Gastroesophageal sphincter (tissue), 3 donors: ENCODE measurements around the gene REM2.

ENCODE experiments used
- EP300 ChIP-seq: sonication (generic); formaldehyde crosslinking; IDR thresholded peaks from one replicate; pipeline ENCODE4 v1.6.1; 2017; ENCODE audit warnings: antibody characterized with exemption, mild to moderate bottlenecking
- POLR2A ChIP-seq, 2 donors: fragments of 450-650 bp; IDR thresholded peaks; one replicate each; pipeline ENCODE4 v1.6.1; 2017; ENCODE audit warnings: antibody characterized with exemption in 2 of 2, mild to moderate bottlenecking in 2 of 2, moderate library complexity in 1 of 2
- POLR2AphosphoS5 ChIP-seq: sonication (generic); formaldehyde crosslinking; IDR thresholded peaks from one replicate; pipeline ENCODE4 v1.6.1; 2017; ENCODE audit warnings: antibody characterized with exemption
- TF ChIP-seq, protein P1 (sequence below), 4 experiments: fragments of 200-600 bp in 2 of 4; fragments of 450-650 bp in 2 of 4; sonication (generic) in 1 of 4; IDR thresholded peaks; one replicate each; pipeline ENCODE4 v1.5.1; 2017 to 2019; ENCODE audit warnings: antibody characterized with exemption in 4 of 4, mild to moderate bottlenecking in 2 of 4, moderate library complexity in 2 of 4

DNA sequence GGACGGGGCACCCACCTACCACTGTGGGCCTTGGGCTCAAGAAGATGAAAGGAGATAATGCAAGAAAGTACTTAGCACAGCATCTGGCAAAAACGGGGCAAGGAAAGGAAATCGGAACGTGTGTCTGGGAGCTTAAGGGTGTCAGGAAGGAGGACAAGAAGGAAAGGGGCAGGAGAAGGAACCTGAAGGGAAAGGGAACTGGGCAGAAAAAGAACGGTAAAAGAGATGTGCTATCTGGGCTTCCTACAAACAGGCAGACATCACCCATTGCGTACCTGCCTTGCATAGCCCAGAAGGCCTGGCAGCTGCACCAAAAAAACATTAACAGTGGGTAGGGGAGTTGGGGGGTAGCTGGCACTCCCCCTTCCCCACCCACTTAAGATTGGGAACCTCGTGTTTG is 958 bp upstream of the REM2 start:
- TF ChIP-seq POLR2AphosphoS5 (no peak), POLR2A (IDR thresholded peaks at IDR 0.05) (no peak), EP300 (no peak)
- TF ChIP-seq, protein P1, sequence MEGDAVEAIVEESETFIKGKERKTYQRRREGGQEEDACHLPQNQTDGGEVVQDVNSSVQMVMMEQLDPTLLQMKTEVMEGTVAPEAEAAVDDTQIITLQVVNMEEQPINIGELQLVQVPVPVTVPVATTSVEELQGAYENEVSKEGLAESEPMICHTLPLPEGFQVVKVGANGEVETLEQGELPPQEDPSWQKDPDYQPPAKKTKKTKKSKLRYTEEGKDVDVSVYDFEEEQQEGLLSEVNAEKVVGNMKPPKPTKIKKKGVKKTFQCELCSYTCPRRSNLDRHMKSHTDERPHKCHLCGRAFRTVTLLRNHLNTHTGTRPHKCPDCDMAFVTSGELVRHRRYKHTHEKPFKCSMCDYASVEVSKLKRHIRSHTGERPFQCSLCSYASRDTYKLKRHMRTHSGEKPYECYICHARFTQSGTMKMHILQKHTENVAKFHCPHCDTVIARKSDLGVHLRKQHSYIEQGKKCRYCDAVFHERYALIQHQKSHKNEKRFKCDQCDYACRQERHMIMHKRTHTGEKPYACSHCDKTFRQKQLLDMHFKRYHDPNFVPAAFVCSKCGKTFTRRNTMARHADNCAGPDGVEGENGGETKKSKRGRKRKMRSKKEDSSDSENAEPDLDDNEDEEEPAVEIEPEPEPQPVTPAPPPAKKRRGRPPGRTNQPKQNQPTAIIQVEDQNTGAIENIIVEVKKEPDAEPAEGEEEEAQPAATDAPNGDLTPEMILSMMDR (IDR thresholded peaks at IDR 0.05): no peak
